ENCODE data around the gene WDR82.

WDR82 gene

GRCh38 chr3:52236424-52236886, 42.0 kb downstream of the WDR82 start:
- DNase-seq: no peak

GRCh38 chr3:52234516-52235447, 43.7 kb downstream of the WDR82 start:
- no peak for DNase-seq

- no peak for DNase-seq
These were observed 44.5 kb downstream of the WDR82 start for GRCh38 chr3:52233968-52234367.

- DNase-seq: no peak
These were observed 45.3 kb downstream of the WDR82 start for GRCh38 chr3:52233108-52233591.

- no peak for DNase-seq
These were observed 46.0 kb downstream of the WDR82 start for GRCh38 chr3:52232279-52233107.

GRCh38 chr3:52231502-52232278, 46.8 kb downstream of the WDR82 start:
- DNase-seq: peak; percentile 93

GRCh38 chr3:52230889-52231499, 47.5 kb downstream of the WDR82 start:
- DNase-seq: no peak

- DNase-seq: no peak
These were observed 48.0 kb downstream of the WDR82 start for GRCh38 chr3:52230461-52230860.

GRCh38 chr3:52229656-52230055, 48.8 kb downstream of the WDR82 start:
- no peak for DNase-seq

GRCh38 chr3:52228751-52229291, 49.6 kb downstream of the WDR82 start:
- DNase-seq: no peak

GRCh38 chr3:52228266-52228665, 50.2 kb downstream of the WDR82 start:
- DNase-seq: no peak

- DNase-seq: no peak
These were observed 50.7 kb downstream of the WDR82 start for GRCh38 chr3:52227766-52228165.

GRCh38 chr3:52227117-52227516, 51.3 kb downstream of the WDR82 start:
- DNase-seq: no peak

- DNase-seq: no peak
These were observed 52.1 kb downstream of the WDR82 start for GRCh38 chr3:52226229-52226817.

GRCh38 chr3:52225452-52226228, 52.8 kb downstream of the WDR82 start, which contains the start of gene TLR9:
TLR9 (minus strand) TSS chr3:52225645; CDS start chr3:52225529, 116 bp downstream.
- no peak for DNase-seq

- no peak for DNase-seq
These were observed 54.7 kb downstream of the WDR82 start for GRCh38 chr3:52223449-52224408.

GRCh38 chr3:52222319-52223221, 55.9 kb downstream of the WDR82 start:
- DNase-seq: no peak
